SIG-M5 (cell line): ENCODE results near the gene FNIP2.

Experiments
- DNase-seq: peaks from one replicate; lab custom pipeline; 2025; lab: John Stamatoyannopoulos, UW

Gene FNIP2

GRCh38 chr4:158837527-158838141 lies 68.8 kb downstream of the FNIP2 start:
- no peak for DNase-seq

GRCh38 chr4:158840131-158840530 lies 71.3 kb downstream of the FNIP2 start:
- no peak for DNase-seq

- DNase-seq: no peak
These were observed 72.7 kb downstream of the FNIP2 start for GRCh38 chr4:158841540-158841939.

GRCh38 chr4:158845311-158846041 lies 76.7 kb downstream of the FNIP2 start:
- no peak for DNase-seq

GRCh38 chr4:158847535-158847934 lies 78.7 kb downstream of the FNIP2 start:
- no peak for DNase-seq

GRCh38 chr4:158849681-158850080 lies 80.9 kb downstream of the FNIP2 start:
- DNase-seq: no peak

- DNase-seq: no peak
These were observed 81.5 kb downstream of the FNIP2 start for GRCh38 chr4:158850371-158850770.

GRCh38 chr4:158850800-158851644 lies 82.2 kb downstream of the FNIP2 start:
- no peak for DNase-seq

- no peak for DNase-seq
These were observed 85.4 kb downstream of the FNIP2 start for GRCh38 chr4:158854236-158854635.

GRCh38 chr4:158856852-158857251 lies 88.0 kb downstream of the FNIP2 start:
- DNase-seq: no peak

GRCh38 chr4:158857951-158858350 lies 89.1 kb downstream of the FNIP2 start:
- no peak for DNase-seq

GRCh38 chr4:158858410-158859199 lies 89.8 kb downstream of the FNIP2 start:
- no peak for DNase-seq

- no peak for DNase-seq
These were observed 90.8 kb downstream of the FNIP2 start for GRCh38 chr4:158859661-158860060.

GRCh38 chr4:158860856-158861255 lies 92.0 kb downstream of the FNIP2 start:
- no peak for DNase-seq

- DNase-seq: no peak
These were observed 92.5 kb downstream of the FNIP2 start for GRCh38 chr4:158861281-158861680.

GRCh38 chr4:158861766-158862165 lies 92.9 kb downstream of the FNIP2 start:
- no peak for DNase-seq

- no peak for DNase-seq
These were observed 94.5 kb downstream of the FNIP2 start for GRCh38 chr4:158863296-158863695.

- no peak for DNase-seq
These were observed 96.8 kb downstream of the FNIP2 start for GRCh38 chr4:158865520-158866177.

- no peak for DNase-seq
These were observed 100.2 kb downstream of the FNIP2 start for GRCh38 chr4:158869001-158869400.

GRCh38 chr4:158869761-158870160 lies 100.9 kb downstream of the FNIP2 start:
- DNase-seq: no peak

- no peak for DNase-seq
These were observed 101.4 kb downstream of the FNIP2 start for GRCh38 chr4:158870282-158870625.
